ENCODE data around the gene PDX1. TPM values are rescaled to one million over a fixed set of nuclear protein-coding genes. Genes with fewer than 3 reads are reported as not detected.

The PDX1 gene
- total and polyA plus RNA-seq, 9 of the 15 experiments (the other 6 are each of a cell fraction or from before 2014, with no cell fraction given): not detected

DNA sequence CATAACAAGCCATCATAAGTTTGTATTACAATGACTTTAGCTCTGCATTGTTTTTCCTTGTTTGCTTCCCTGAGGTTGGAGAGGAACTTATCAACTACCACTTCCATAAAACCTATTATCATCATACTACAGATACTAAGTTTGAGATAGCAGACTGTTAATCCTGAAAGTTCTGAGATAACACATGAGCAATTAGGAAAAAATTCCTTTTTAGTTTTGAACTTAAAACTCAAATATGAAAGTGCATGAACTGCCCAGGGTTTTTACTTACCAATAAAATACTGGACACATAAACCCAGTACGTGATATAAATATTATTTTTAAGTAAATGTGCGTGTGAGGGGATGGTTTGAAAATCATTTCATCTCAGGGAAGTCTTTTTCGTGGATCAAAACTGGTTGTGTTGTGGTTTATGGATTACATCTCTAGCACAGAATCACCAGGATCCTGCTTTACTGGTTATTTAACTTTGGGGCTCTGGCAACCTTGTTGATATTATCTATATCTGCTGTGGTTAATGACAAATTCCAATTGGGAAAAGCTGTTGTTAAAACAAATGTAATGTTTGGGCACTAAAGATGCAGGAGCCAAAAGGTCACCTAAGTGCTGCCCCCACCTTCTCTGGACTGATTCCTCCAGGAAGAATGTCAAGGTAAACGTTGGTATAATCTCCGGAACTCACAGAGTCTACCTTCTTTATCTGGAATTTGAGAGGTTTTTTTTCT, 36.9 kb downstream of the PDX1 start:
- Histone ChIP-seq H3K4me2 (ENCODE audit: insufficient read depth, low read length) (no peak overlapping the region), H3K27ac (ENCODE audit: extremely low read depth, low read depth, low read length) (no peak overlapping the region), H3K36me3 (ENCODE audit: control insufficient read depth, insufficient read depth, low read length) (no peaks in the 10 kb centered on the region), H3K9me1 (ENCODE audit: control insufficient read depth, insufficient read depth, low read length) (no peaks in the 10 kb centered on the region), H3K4me1 (replicated peaks in 1 of 2; ENCODE audit: control insufficient read depth in 2 of 2, insufficient read depth in 2 of 2, low read length in 2 of 2) (peaks cover 0 to 25% of the 10 kb centered on the region in 2 experiments; a peak in 2 of 5 replicates), H2AFZ (ENCODE audit: low read depth, low read length) (no peak overlapping the region), H3K9ac (ENCODE audit: insufficient read depth in 1 of 2, low read depth in 2 of 2, low read length in 2 of 2) (no peak overlapping the region), H3K9me3 (replicated peaks; ENCODE audit: control insufficient read depth, insufficient read depth, low read depth, low read length) (no peaks in the 10 kb centered on the region), H3K79me2 (ENCODE audit: control insufficient read depth, insufficient read depth, low read length) (no peaks in the 10 kb centered on the region), H4K20me1 (replicated peaks; ENCODE audit: control insufficient read depth, insufficient read depth, low read length) (no peaks in the 10 kb centered on the region), H3K4me3 (no peak overlapping the region), H3K27me3 (ENCODE audit: control insufficient read depth in 2 of 2, insufficient read depth in 2 of 2, low read length in 2 of 2) (peaks cover 2 to 19% of the 10 kb centered on the region in 2 experiments; a peak in 3 of 5 replicates)
- in situ Hi-C loops (cut with MboI): loop anchor here (25.0 kb wide), 1 partner anchor 444 kb away; no protein-coding TSS in a partner anchor
- ChIA-PET CTCF (ENCODE audit: low intra/inter-chr PET ratio) (interaction anchor here (0.6 kb wide), 1 partner anchor 858 kb away, joined by 3 read pairs; no protein-coding TSS in a partner anchor), POLR2A (interaction anchor here (0.7 kb wide), 1 partner anchor 9 kb away, joined by 4 read pairs; no protein-coding TSS in a partner anchor)
- no TSS peak for BruUV-seq (replicated peaks)
- ATAC-seq (no peak), DNase-seq (ENCODE audit: extremely low read depth in 1 of 4, low spot score in 3 of 4) (no peak), FAIRE-seq (no peak)
- intact Hi-C loops (cut with micrococcal nuclease): no loop called here
- 0% methylated on average over 5 of the region's 5 CpGs for WGBS (ENCODE audit: insufficient coverage, low coverage, missing lambda C conversion rate)
- no peak for TF ChIP-seq DMBX1 (CRISPR knock-in tag; IDR thresholded peaks at IDR 0.05; ENCODE audit: borderline replicate concordance)
- no peak for TF ChIP-seq TGIF2 (CRISPR knock-in tag; IDR thresholded peaks at IDR 0.05)
- TF ChIP-seq, protein P1, sequence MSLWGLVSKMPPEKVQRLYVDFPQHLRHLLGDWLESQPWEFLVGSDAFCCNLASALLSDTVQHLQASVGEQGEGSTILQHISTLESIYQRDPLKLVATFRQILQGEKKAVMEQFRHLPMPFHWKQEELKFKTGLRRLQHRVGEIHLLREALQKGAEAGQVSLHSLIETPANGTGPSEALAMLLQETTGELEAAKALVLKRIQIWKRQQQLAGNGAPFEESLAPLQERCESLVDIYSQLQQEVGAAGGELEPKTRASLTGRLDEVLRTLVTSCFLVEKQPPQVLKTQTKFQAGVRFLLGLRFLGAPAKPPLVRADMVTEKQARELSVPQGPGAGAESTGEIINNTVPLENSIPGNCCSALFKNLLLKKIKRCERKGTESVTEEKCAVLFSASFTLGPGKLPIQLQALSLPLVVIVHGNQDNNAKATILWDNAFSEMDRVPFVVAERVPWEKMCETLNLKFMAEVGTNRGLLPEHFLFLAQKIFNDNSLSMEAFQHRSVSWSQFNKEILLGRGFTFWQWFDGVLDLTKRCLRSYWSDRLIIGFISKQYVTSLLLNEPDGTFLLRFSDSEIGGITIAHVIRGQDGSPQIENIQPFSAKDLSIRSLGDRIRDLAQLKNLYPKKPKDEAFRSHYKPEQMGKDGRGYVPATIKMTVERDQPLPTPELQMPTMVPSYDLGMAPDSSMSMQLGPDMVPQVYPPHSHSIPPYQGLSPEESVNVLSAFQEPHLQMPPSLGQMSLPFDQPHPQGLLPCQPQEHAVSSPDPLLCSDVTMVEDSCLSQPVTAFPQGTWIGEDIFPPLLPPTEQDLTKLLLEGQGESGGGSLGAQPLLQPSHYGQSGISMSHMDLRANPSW (CRISPR knock-in tag; IDR thresholded peaks at IDR 0.05): no peak
- TF ChIP-seq MYC (IDR thresholded peaks at IDR 0.05; ENCODE audit: low read depth, low read length): no peak
- no peak for TF ChIP-seq MYC (CRISPR knock-in tag; IDR thresholded peaks at IDR 0.05; ENCODE audit: borderline replicate concordance, low read depth)
- no peak for TF ChIP-seq COPS2 (conservative IDR thresholded peaks at IDR 0.05)
- no peak for TF ChIP-seq CBFB (CRISPR knock-in tag; IDR thresholded peaks at IDR 0.05)
- TF ChIP-seq, protein P2, sequence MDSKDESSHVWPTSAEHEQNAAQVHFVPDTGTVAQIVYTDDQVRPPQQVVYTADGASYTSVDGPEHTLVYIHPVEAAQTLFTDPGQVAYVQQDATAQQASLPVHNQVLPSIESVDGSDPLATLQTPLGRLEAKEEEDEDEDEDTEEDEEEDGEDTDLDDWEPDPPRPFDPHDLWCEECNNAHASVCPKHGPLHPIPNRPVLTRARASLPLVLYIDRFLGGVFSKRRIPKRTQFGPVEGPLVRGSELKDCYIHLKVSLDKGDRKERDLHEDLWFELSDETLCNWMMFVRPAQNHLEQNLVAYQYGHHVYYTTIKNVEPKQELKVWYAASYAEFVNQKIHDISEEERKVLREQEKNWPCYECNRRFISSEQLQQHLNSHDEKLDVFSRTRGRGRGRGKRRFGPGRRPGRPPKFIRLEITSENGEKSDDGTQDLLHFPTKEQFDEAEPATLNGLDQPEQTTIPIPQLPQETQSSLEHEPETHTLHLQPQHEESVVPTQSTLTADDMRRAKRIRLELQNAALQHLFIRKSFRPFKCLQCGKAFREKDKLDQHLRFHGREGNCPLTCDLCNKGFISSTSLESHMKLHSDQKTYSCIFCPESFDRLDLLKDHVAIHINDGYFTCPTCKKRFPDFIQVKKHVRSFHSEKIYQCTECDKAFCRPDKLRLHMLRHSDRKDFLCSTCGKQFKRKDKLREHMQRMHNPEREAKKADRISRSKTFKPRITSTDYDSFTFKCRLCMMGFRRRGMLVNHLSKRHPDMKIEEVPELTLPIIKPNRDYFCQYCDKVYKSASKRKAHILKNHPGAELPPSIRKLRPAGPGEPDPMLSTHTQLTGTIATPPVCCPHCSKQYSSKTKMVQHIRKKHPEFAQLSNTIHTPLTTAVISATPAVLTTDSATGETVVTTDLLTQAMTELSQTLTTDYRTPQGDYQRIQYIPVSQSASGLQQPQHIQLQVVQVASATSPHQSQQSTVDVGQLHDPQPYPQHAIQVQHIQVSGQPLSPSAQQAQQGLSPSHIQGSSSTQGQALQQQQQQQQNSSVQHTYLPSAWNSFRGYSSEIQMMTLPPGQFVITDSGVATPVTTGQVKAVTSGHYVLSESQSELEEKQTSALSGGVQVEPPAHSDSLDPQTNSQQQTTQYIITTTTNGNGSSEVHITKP (IDR thresholded peaks at IDR 0.05; ENCODE audit: partially characterized antibody): no peak
- no peak for TF ChIP-seq CBFA2T2 (conservative IDR thresholded peaks at IDR 0.05)
- TF ChIP-seq HSF4 (CRISPR knock-in tag; IDR thresholded peaks at IDR 0.05; ENCODE audit: borderline replicate concordance): no peak
- TF ChIP-seq SMARCA5 (IDR thresholded peaks at IDR 0.05): no peak
- TF ChIP-seq, protein P3, sequence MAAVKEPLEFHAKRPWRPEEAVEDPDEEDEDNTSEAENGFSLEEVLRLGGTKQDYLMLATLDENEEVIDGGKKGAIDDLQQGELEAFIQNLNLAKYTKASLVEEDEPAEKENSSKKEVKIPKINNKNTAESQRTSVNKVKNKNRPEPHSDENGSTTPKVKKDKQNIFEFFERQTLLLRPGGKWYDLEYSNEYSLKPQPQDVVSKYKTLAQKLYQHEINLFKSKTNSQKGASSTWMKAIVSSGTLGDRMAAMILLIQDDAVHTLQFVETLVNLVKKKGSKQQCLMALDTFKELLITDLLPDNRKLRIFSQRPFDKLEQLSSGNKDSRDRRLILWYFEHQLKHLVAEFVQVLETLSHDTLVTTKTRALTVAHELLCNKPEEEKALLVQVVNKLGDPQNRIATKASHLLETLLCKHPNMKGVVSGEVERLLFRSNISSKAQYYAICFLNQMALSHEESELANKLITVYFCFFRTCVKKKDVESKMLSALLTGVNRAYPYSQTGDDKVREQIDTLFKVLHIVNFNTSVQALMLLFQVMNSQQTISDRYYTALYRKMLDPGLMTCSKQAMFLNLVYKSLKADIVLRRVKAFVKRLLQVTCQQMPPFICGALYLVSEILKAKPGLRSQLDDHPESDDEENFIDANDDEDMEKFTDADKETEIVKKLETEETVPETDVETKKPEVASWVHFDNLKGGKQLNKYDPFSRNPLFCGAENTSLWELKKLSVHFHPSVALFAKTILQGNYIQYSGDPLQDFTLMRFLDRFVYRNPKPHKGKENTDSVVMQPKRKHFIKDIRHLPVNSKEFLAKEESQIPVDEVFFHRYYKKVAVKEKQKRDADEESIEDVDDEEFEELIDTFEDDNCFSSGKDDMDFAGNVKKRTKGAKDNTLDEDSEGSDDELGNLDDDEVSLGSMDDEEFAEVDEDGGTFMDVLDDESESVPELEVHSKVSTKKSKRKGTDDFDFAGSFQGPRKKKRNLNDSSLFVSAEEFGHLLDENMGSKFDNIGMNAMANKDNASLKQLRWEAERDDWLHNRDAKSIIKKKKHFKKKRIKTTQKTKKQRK (IDR thresholded peaks at IDR 0.05; ENCODE audit: borderline replicate concordance, low read depth, low read length): no peak

All from K562 (cell line).